ENCODE data around the gene UBE2Q2.
"Not testable (repeated sequence)": the region's sequence is repeated elsewhere in the genome, so short reads cannot be mapped to it uniquely, and the experiment has no call there.

The UBE2Q2 gene

DNA sequence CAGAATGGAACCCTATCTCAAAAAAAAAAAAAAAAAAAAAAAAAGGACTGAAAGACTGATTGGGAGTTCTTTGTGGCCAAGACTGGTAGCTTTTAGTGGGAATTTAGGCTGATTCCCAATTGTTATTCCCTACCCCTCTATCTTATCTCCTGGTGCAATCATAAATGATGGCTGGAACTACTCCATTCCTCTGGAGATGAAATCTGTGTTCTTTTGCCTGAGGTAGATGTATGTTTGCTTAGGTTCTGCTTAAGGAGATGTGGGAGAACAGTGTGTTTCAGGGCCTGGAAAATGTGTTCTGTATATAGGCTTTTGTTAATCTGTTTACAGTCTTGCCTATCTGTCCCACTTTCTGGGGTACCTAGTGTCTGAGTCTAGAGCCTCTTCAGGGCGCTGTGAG lies 19.5 kb downstream of the UBE2Q2 start:
- in situ Hi-C loops (cut with HindIII; ENCODE audit: low sequenced_read_pairs) = no loop called here

DNA sequence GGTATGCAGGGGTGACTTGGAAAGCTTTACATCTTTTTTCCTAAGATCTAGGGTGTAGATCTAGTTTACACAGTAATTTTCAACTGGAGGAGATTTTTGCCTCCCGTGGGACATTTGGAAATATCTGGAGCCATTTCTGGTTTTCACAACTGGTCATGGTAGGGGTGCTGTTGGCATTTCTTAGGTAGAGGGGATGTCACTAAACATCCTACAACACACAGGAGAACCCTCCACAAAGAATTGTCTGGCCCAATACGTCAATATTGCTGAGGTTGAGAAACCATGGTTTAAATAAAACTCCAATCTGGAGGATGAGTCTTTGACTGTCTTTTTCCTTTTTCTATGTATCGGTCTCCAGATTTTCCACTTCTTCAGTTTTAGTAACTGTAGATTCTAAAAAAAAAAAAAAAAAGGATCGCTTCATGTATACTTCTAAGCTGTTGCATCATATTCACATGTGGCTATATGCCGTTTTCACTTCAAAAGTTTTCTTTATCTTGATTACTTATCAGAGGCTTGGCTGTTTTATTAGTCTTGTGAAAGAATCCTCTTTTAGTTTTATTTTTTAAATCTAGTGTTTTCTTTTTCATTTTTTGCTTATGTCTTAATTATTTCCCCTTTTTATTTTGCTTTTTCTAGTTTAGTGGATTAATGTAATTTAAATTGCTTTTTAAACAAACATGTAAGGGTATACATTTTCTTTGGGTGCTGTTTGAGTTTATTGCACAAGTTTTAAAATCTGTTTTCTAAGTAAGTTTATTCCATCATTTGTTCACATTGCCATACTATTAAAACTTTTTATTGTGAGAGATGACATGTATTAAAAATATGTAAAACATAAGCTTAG lies 21.2 kb downstream of the UBE2Q2 start:
- in situ Hi-C loops (cut with HindIII; ENCODE audit: low sequenced_read_pairs) = no loop called here

GRCh38 chr15:75866045-75866444 lies 22.8 kb downstream of the UBE2Q2 start:
- in situ Hi-C loops (cut with HindIII; ENCODE audit: low sequenced_read_pairs) = not testable (repeated sequence)

- in situ Hi-C loops (cut with HindIII; ENCODE audit: low sequenced_read_pairs) = no loop called here
Measured at GRCh38 chr15:75866916-75867315, 23.7 kb downstream of the UBE2Q2 start.

- in situ Hi-C loops (cut with HindIII; ENCODE audit: low sequenced_read_pairs) = no loop called here
Measured at GRCh38 chr15:75867449-75867848, 24.2 kb downstream of the UBE2Q2 start.

DNA sequence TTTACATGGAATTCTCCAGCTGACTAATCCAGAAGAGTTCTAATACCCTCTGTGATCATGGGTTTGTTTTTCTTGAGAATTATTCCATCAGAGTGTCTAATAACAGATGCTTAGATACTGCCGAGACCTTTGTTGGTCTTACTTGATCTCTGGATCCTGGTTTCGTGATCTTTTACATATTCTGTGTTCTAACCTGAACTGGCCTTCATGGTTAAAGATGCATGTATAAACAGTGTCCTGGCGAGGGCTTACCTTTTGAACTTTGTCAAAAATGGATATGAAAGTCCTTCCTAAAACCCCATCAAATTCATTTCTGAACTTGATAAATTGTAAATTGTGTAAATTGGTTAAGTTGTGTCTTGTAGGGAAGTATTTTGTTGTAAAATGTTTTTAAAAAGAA lies 24.8 kb downstream of the UBE2Q2 start:
- in situ Hi-C loops (cut with HindIII; ENCODE audit: low sequenced_read_pairs) = no loop called here

DNA sequence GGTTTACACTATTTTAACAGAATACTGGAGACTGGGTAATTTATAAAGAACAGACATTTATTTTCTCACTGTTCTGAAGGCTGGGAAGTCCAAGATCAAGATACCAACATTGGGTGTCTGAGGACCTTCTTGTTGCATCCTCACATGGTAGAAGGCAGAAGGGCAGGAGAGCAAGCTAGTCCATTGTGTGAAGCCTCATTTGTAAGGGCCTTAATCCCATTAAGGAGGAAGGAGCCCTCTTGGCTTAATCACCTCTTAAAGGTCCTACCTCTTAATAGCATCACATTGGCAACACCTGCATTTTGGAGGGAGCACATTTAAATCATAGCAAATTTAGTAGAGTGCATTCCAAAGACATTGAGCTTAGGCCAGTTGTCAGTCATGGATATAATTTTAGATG lies 26.2 kb downstream of the UBE2Q2 start:
- in situ Hi-C loops (cut with HindIII; ENCODE audit: low sequenced_read_pairs) = no loop called here

DNA sequence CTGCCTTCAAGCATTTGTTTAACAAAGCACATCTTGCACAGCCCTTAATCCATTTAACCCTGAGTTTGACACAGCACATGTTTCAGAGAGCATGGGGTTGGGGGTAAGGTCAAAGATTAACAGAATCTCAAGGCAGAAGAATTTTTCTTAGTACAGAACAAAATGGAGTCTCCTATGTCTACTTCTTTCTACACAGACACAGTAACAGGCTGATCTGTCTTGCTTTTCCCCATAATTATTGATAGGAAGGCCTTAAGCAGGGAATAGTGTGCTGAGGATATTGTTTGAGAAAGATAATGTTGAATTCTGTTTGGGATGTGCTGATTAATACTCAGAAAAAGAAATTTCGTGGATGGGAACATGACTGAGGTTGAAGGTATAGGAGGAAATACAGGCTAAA lies 28.3 kb downstream of the UBE2Q2 start:
- in situ Hi-C loops (cut with HindIII; ENCODE audit: low sequenced_read_pairs) = not testable (repeated sequence)

- in situ Hi-C loops (cut with HindIII; ENCODE audit: low sequenced_read_pairs) = no loop called here
Measured at GRCh38 chr15:75872403-75872990, 29.2 kb downstream of the UBE2Q2 start.

DNA sequence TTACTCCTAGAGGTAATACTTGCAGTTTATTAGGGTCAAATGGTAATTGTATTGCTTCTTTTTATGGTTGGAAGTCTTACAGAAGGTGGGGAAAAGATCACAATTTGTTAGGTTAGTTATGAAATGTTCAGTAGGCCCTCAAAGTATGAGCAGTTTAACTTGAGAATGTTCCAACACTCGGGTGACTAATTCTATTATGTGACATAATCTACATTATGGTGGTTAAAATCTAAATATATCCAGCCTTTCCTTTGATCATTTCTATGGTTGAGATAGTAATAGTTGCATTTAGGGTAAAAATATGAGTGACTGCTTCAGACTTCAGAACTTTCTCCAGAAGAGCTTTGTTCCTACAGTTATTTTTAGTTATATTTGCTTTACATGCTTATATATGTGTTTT lies 40.8 kb downstream of the UBE2Q2 start:
- in situ Hi-C loops (cut with HindIII; ENCODE audit: low sequenced_read_pairs) = no loop called here

DNA sequence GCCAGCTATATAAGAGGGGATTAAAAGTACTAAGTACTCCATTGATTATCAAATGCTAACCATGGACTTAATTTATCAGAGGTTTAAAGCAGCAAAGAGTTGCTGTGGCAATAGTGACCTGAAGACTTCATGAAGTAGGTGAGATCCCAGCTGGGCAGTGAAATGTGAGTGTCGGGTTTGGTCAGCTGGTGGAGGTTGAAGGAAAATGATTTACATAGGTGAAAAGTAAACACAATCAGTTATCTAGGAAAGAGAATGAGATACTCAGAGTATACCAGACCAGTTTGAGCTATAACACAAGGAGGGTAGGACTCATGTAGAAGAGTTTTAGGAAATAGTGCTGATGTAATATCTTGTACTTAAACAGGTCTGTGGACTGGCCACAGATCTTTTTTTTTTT lies 43.9 kb downstream of the UBE2Q2 start:
- in situ Hi-C loops (cut with HindIII; ENCODE audit: low sequenced_read_pairs) = no loop called here

GRCh38 chr15:75891895-75892294 lies 48.6 kb downstream of the UBE2Q2 start:
- in situ Hi-C loops (cut with HindIII; ENCODE audit: low sequenced_read_pairs) = no loop called here

GRCh38 chr15:75895731-75896130 lies 52.5 kb downstream of the UBE2Q2 start:
- in situ Hi-C loops (cut with HindIII; ENCODE audit: low sequenced_read_pairs) = no loop called here

- in situ Hi-C loops (cut with HindIII; ENCODE audit: low sequenced_read_pairs) = no loop called here
Measured at GRCh38 chr15:75900577-75900976, 57.3 kb downstream of the UBE2Q2 start.

GRCh38 chr15:75902129-75902557 lies 58.9 kb downstream of the UBE2Q2 start:
- in situ Hi-C loops (cut with HindIII; ENCODE audit: low sequenced_read_pairs) = no loop called here

DNA sequence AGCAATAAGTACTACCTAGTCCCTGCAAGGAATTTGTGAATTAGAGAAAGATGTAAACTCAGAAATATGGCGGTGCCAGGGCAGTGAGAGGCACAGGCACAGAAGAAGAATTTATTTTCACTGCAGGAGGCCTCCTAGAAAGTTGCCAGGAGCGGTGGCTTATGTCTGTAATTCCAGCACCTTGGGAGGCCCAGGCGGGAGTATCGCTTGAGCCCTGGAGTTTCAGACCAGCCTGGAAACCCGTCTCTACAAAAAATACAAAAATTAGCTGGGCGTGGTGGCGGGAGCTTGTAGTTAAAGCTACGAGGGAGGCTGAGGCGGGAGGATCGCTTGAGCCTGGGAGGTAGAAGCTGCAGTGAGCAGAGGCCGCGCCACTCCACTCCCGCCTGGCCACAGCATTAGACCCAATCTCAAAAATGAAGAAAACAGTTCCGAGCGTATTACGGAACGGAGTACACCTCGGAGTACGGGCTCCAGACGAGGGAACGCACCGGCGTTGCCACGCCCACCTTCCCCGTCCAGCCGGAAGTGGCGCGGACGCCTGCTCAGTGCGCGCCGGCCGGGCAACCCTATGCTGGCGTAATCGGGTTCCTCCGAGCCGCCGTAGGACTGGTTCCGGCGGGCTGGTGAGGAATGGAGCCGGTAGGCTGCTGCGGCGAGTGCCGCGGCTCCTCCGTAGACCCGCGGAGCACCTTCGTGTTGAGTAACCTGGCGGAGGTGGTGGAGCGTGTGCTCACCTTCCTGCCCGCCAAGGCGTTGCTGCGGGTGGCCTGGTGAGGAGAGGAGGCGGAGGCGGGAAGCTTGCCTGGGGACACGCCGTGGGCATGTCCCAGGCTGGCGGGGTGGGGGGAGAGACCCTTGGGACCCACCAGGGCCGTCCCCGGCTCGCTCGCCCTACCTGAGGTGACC lies 60.3 kb downstream of the UBE2Q2 start, which contains the start of gene FBXO22:
TSS of gene FBXO22 (plus strand) at position 548 of the 909 bp plus-strand sequence. CDS start at position 634, 86 bp downstream.
- in situ Hi-C loops (cut with HindIII; ENCODE audit: low sequenced_read_pairs) = no loop called here

GRCh38 chr15:75905231-75905630 lies 62.0 kb downstream of the UBE2Q2 start:
- in situ Hi-C loops (cut with HindIII; ENCODE audit: low sequenced_read_pairs) = loop anchor here (5.0 kb wide), 1 partner anchor 78 kb away; no protein-coding TSS in a partner anchor

DNA sequence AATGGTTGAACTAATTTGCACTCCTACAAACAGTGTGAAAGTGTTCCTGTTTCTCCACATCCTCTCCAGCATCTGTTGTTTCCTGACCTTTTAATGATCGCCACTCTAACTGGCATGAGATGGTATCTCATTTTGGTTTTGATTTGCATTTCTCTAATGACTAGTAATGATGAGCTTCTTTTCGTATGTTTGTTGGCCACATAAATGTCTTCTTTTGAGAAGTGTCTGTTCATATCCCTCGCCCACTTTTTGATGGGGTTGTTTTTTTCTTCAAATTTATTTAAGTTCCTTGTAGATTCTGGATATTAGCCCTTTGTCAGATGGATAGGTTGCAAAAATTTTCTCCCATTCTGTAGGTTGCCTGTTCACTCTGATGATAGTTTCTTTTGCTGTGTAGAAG lies 67.1 kb downstream of the UBE2Q2 start:
- in situ Hi-C loops (cut with HindIII; ENCODE audit: low sequenced_read_pairs) = not testable (repeated sequence)

DNA sequence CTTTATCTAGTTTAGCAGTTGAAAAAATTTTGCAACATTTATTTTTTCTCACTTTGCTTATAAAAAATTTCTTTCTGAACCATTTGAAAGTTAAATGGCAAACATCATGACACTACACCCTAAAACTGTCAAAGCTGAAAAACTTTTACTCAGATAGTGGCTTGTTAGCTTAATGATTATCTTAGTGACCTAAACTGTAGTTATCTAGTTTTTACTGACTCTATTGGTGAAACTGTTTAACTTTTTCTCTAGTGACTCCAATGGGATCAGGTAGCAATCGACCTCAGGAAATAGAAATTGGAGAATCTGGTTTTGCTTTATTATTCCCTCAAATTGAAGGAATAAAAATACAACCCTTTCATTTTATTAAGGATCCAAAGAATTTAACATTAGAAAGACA lies 73.7 kb downstream of the UBE2Q2 start:
- in situ Hi-C loops (cut with HindIII; ENCODE audit: low sequenced_read_pairs) = no loop called here

- in situ Hi-C loops (cut with HindIII; ENCODE audit: low sequenced_read_pairs) = no loop called here
Measured at GRCh38 chr15:75918135-75918534, 74.9 kb downstream of the UBE2Q2 start.

DNA sequence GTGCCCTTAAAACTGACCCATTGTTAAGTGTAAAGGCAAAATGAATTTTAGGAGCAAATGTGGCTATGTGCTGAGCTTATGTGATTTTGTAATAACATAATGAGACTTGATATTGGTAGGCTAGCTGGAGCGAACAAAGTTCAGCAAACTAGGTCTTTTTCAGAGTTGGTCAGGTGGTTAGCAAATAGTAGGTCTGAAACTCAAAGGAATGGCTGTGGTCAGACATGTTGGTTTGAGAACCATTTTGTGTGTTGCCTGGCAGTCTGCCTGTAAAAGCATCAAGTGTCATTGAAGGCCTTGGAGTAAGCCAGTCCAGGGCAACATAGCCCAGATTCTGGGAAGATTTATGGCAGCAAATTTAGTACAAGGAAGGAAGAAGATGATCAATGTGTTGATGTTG lies 76.8 kb downstream of the UBE2Q2 start:
- in situ Hi-C loops (cut with HindIII; ENCODE audit: low sequenced_read_pairs) = no loop called here

Data from endothelial cell of hepatic sinusoid (primary cell).